Stimulated activated CD8-positive, alpha-beta memory T cell treated with anti-CD3 and anti-CD28 coated beads, Interleukin-15, amount 100 ng/mL, for 48 hours (primary cell): ENCODE results near the gene SH3BP2.

ENCODE experiments used
- DNase-seq, 2 donors: peaks; one replicate each; pipeline ENCODE4 v3.0.0-alpha.2; 2020; ENCODE audit warnings: low read depth in 2 of 2

The SH3BP2 gene

GRCh38 chr4:2856266-2856665 is 63.4 kb downstream of the SH3BP2 start:
- no peak for DNase-seq

GRCh38 chr4:2857349-2857927 is 64.6 kb downstream of the SH3BP2 start:
- no peak for DNase-seq

- no peak for DNase-seq
Measured at GRCh38 chr4:2858451-2859217, 65.7 kb downstream of the SH3BP2 start.

- DNase-seq: no peak
Measured at GRCh38 chr4:2859514-2859913, 66.6 kb downstream of the SH3BP2 start.

GRCh38 chr4:2860391-2861348 is 67.8 kb downstream of the SH3BP2 start:
- DNase-seq: no peak

GRCh38 chr4:2861631-2862436 is 68.9 kb downstream of the SH3BP2 start:
- DNase-seq: no peak

- no peak for DNase-seq
Measured at GRCh38 chr4:2862528-2862927, 69.6 kb downstream of the SH3BP2 start.

- no peak for DNase-seq
Measured at GRCh38 chr4:2863649-2864048, 70.8 kb downstream of the SH3BP2 start.

- DNase-seq: no peak
Measured at GRCh38 chr4:2865196-2865780, 72.4 kb downstream of the SH3BP2 start.

- no peak for DNase-seq
Measured at GRCh38 chr4:2866160-2866861, 73.4 kb downstream of the SH3BP2 start.

- DNase-seq: no peak
Measured at GRCh38 chr4:2866891-2867290, 74.0 kb downstream of the SH3BP2 start.

- DNase-seq: no peak
Measured at GRCh38 chr4:2867758-2868491, 75.0 kb downstream of the SH3BP2 start.

GRCh38 chr4:2868877-2869487 is 76.1 kb downstream of the SH3BP2 start:
- no peak for DNase-seq

- DNase-seq: no peak
Measured at GRCh38 chr4:2869659-2870058, 76.8 kb downstream of the SH3BP2 start.

GRCh38 chr4:2870082-2870481 is 77.2 kb downstream of the SH3BP2 start:
- DNase-seq: no peak

GRCh38 chr4:2871466-2871865 is 78.6 kb downstream of the SH3BP2 start:
- DNase-seq: no peak

GRCh38 chr4:2871911-2872310 is 79.0 kb downstream of the SH3BP2 start:
- no peak for DNase-seq

- DNase-seq: no peak
Measured at GRCh38 chr4:2873329-2873728, 80.4 kb downstream of the SH3BP2 start.

GRCh38 chr4:2874861-2875260 is 82.0 kb downstream of the SH3BP2 start:
- no peak for DNase-seq
